Endothelial cell of umbilical vein (primary cell): ENCODE data around the gene ATXN2L. TPM values are rescaled to one million over a fixed set of nuclear protein-coding genes. Genes with fewer than 3 reads are reported as not detected.

Experiments
- BruUV-seq: library from RNA; stranded (reverse); fragments of 400-500 nt; replicated peaks from 2 replicates; lab custom pipeline; 2021; lab: Mats Ljungman, UMichigan
- CTCF ChIA-PET: fragments of 300-600, 350-600 bp; sonication (Branson Sonifier 250); formaldehyde crosslinking; loops from one replicate; lab custom pipeline; 2021; ENCODE audit warnings: antibody characterized with exemption, inconsistent platforms; lab: Charles Lee
- POLR2A ChIA-PET: fragments of 300-600, 350-600 bp; sonication (Branson Sonifier 250); formaldehyde crosslinking; loops from one replicate; lab custom pipeline; 2021; ENCODE audit warnings: antibody characterized with exemption, inconsistent platforms; lab: Charles Lee
- DNase-seq: peaks from one replicate; pipeline ENCODE4 v3.0.0-alpha.2; 2011; ENCODE audit warnings: low read depth, low spot score
- FAIRE-seq: peaks from 2 replicates; lab custom pipeline; 2011; peaks lifted over from hg19 to GRCh38; lab: Jason Lieb, UNC
- H2AFZ ChIP-seq: 2 replicates; pipeline ENCODE4 v1.6.0; 2012; ENCODE audit warnings: low read depth, low read length, control low read depth, inconsistent platforms
- H3K27ac ChIP-seq: 2 replicates; pipeline ENCODE4 v1.5.1; 2011; ENCODE audit warnings: low read depth, mild to moderate bottlenecking, control low read depth, low read length, moderate library complexity; ENCODE audit not compliant: insufficient read depth
- H3K27me3 ChIP-seq, 2 experiments: 2 replicates each; pipeline versions ENCODE4 v1.6.0 to v1.6.1; 2011; ENCODE audit warnings: low read length in 2 of 2, mixed read lengths in 1 of 2; ENCODE audit not compliant: control insufficient read depth in 2 of 2, insufficient read depth in 2 of 2
- H3K36me3 ChIP-seq, 2 experiments: 2 replicates in 1 of 2; 3 replicates in 1 of 2; pipeline ENCODE4 v1.5.1; 2011; ENCODE audit warnings: low read length in 2 of 2, mild to moderate bottlenecking in 1 of 2, moderate library complexity in 1 of 2; ENCODE audit not compliant: control insufficient read depth in 2 of 2, insufficient read depth in 2 of 2; ENCODE audit errors: extremely low read depth in 1 of 2
- H3K4me1 ChIP-seq: 3 replicates; pipeline ENCODE4 v1.5.1; 2011; ENCODE audit warnings: mild to moderate bottlenecking, low read length; ENCODE audit not compliant: control insufficient read depth, insufficient read depth; ENCODE audit errors: extremely low read depth
- H3K4me2 ChIP-seq: 2 replicates; pipeline ENCODE4 v1.6.1; 2011; ENCODE audit warnings: low read length, control low read depth, mixed read lengths; ENCODE audit not compliant: insufficient read depth
- H3K4me3 ChIP-seq, 3 experiments: fragments of 200-600 bp in 1 of 3; sonication (generic), shearing (Covaris generic) in 1 of 3; replicated peaks in 1 of 3; 2 replicates each; pipeline ENCODE4 v1.5.1; 2011 to 2016; ENCODE audit warnings: control low read depth in 3 of 3, low read length in 3 of 3, mild to moderate bottlenecking in 2 of 3, inconsistent platforms in 1 of 3, low read depth in 1 of 3, moderate library complexity in 1 of 3; ENCODE audit not compliant: insufficient read depth in 1 of 3
- H3K79me2 ChIP-seq: 2 replicates; pipeline ENCODE4 v1.6.0; 2012; ENCODE audit warnings: low read length, inconsistent platforms; ENCODE audit not compliant: control insufficient read depth, insufficient read depth
- H3K9ac ChIP-seq: replicated peaks from 2 replicates; pipeline ENCODE3; 2011; ENCODE audit warnings: low read length, control low read depth; ENCODE audit not compliant: insufficient read depth; ENCODE audit errors: extremely low read depth
- H3K9me1 ChIP-seq: replicated peaks from 3 replicates; pipeline ENCODE4 v1.6.0; 2011; ENCODE audit warnings: mild to moderate bottlenecking, low read length; ENCODE audit not compliant: control insufficient read depth, insufficient read depth; ENCODE audit errors: extremely low read depth
- H3K9me3 ChIP-seq: replicated peaks from 2 replicates; pipeline ENCODE4 v1.5.1; 2012; ENCODE audit warnings: low read length, inconsistent platforms; ENCODE audit not compliant: control insufficient read depth, insufficient read depth
- H4K20me1 ChIP-seq: replicated peaks from 2 replicates; pipeline ENCODE3; 2011; ENCODE audit warnings: mild to moderate bottlenecking, low read length; ENCODE audit not compliant: control insufficient read depth, insufficient read depth; ENCODE audit errors: extremely low read depth
- EZH2 ChIP-seq: IDR thresholded peaks from 2 replicates; pipeline ENCODE4 v1.6.1; 2012; ENCODE audit warnings: borderline replicate concordance, low read depth, mild to moderate bottlenecking, moderate library complexity, low read length, inconsistent platforms; ENCODE audit not compliant: severe bottlenecking
- FOS ChIP-seq: IDR thresholded peaks from 2 replicates; pipeline ENCODE4 v1.6.1; 2011; ENCODE audit warnings: mild to moderate bottlenecking, low read length, moderate library complexity, borderline replicate concordance; ENCODE audit not compliant: insufficient read depth
- GATA2 ChIP-seq: IDR thresholded peaks from 2 replicates; pipeline ENCODE4 v1.7.0; 2011; ENCODE audit warnings: low read depth, mild to moderate bottlenecking, moderate library complexity, mixed read lengths, low read length; ENCODE audit not compliant: insufficient read length, insufficient read depth
- JUN ChIP-seq: IDR thresholded peaks from 2 replicates; pipeline ENCODE4 v1.6.1; 2011; ENCODE audit warnings: borderline replicate concordance, low read depth; ENCODE audit not compliant: insufficient read length, insufficient read depth
- MAX ChIP-seq: IDR thresholded peaks from 2 replicates; pipeline ENCODE4 v1.6.1; 2011; ENCODE audit not compliant: insufficient read depth, insufficient read length
- MYC ChIP-seq: IDR thresholded peaks from one replicate; pipeline ENCODE4 v1.6.1; 2011; ENCODE audit warnings: mild to moderate bottlenecking, low read depth, low read length
- POLR2A ChIP-seq: IDR thresholded peaks from 2 replicates; pipeline ENCODE4 v1.6.1; 2012; ENCODE audit warnings: low read depth, mild to moderate bottlenecking, control low read depth, low read length
- POLR2AphosphoS5 ChIP-seq: IDR thresholded peaks from 2 replicates; pipeline ENCODE4 v1.6.1; 2012; ENCODE audit warnings: low read depth, mild to moderate bottlenecking, control low read depth, low read length, moderate library complexity; ENCODE audit not compliant: insufficient read depth
- dilution Hi-C: fragments of 300-500 bp; cut with MboI; formaldehyde crosslinking; loops from one replicate; pipeline ENCODE4 v1.15.0; 2019; ENCODE audit warnings: low sequenced_read_pairs; ENCODE audit not compliant: extremely low pct_ligation_motif_present
- intact Hi-C: fragments of 100-400 bp; cut with micrococcal nuclease; formaldehyde crosslinking; loops from one replicate; pipeline ENCODE4 v1.10.0; 2022
- polyA plus RNA-seq, 4 experiments: library from polyadenylated mRNA; depleted of rRNA in 3 of 4; stranded (reverse) in 3 of 4; unstranded in 1 of 4; fragments of >200 nt; gene quantifications; 2 replicates each; pipeline versions ENCODE4 v1.2.1 to v1.2.3, GENCODE V29; 2011 to 2012; ENCODE audit warnings: missing spikeins in 1 of 4
- total RNA-seq: library from RNA; stranded (reverse); gene quantifications from 2 replicates; pipeline ENCODE4 v1.2.3, GENCODE V29; 2021
- TF ChIP-seq, protein P1 (sequence below), 2 donors: IDR thresholded peaks; 1 replicate in 1 of 2; 2 replicates in 1 of 2; pipeline ENCODE4 v1.5.1; 2011; ENCODE audit warnings: low read length in 2 of 2, mild to moderate bottlenecking in 2 of 2, moderate library complexity in 2 of 2, control low read depth in 1 of 2, inconsistent platforms in 1 of 2, low read depth in 1 of 2; ENCODE audit not compliant: insufficient read depth in 1 of 2; ENCODE audit errors: extremely low read depth in 1 of 2

ATXN2L gene
- total and polyA plus RNA-seq, 2 donors (not counting 3 experiments of a cell fraction or from before 2014, with no cell fraction given), result 59.0 to 208 TPM

DNA sequence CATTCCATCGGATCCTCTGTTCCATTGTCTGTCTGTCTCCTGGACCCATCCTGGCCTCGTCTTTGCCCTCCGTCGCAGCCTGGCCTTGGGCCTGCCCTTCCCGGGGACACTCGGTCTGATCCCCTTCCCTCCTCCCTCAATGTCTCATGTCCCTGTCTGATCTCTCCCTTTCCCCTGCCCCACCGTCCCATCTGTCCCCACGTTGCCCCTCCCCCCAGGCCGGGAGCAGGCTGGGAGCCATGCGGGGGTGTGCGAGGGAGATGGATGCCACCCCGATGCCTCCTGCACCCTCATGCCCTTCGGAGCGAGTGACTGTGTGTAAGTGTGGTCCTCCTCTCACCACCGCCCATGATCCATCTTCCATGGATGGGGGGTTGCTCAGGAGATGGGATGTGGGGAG is 50.2 kb downstream of the ATXN2L start:
- no TSS peak for BruUV-seq
- DNase-seq, result no peak
- no peak for FAIRE-seq
- no peaks in the 10 kb centered on the region for H3K4me1 ChIP-seq
- intact Hi-C loops (loop anchor here (1.0 kb wide), 1 partner anchor 72 kb away; no protein-coding TSS in a partner anchor), dilution Hi-C loops (no loop called here)
- no peak overlapping the region for H2AFZ ChIP-seq
- H3K4me3 ChIP-seq, result no peak overlapping the region
- no peak for TF ChIP-seq FOS
- no peak for TF ChIP-seq MYC
- TF ChIP-seq POLR2A, result no peak
- TF ChIP-seq, protein P1, sequence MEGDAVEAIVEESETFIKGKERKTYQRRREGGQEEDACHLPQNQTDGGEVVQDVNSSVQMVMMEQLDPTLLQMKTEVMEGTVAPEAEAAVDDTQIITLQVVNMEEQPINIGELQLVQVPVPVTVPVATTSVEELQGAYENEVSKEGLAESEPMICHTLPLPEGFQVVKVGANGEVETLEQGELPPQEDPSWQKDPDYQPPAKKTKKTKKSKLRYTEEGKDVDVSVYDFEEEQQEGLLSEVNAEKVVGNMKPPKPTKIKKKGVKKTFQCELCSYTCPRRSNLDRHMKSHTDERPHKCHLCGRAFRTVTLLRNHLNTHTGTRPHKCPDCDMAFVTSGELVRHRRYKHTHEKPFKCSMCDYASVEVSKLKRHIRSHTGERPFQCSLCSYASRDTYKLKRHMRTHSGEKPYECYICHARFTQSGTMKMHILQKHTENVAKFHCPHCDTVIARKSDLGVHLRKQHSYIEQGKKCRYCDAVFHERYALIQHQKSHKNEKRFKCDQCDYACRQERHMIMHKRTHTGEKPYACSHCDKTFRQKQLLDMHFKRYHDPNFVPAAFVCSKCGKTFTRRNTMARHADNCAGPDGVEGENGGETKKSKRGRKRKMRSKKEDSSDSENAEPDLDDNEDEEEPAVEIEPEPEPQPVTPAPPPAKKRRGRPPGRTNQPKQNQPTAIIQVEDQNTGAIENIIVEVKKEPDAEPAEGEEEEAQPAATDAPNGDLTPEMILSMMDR (IDR thresholded peaks at IDR 0.05; ENCODE audit: extremely low read depth in 1 of 2, insufficient read depth in 1 of 2, low read depth in 1 of 2, low read length in 2 of 2), result no peak
- no peak for TF ChIP-seq POLR2AphosphoS5
- no peak for TF ChIP-seq EZH2
- no peak for TF ChIP-seq JUN
- TF ChIP-seq GATA2, result no peak
- no peak for TF ChIP-seq MAX
- H3K36me3 ChIP-seq, result peaks cover 10 to 41% of the 10 kb centered on the region in 2 experiments
- no peaks in the 10 kb centered on the region for H3K27me3 ChIP-seq
- H3K9me3 ChIP-seq, result no peaks in the 10 kb centered on the region
- ChIA-PET CTCF (interaction anchor here (1.2 to 5.3 kb wide), 3 partner anchors 9 to 71 kb away, joined by 5 to 55 read pairs (median 12); partner anchors contain the start of gene SH2B1), POLR2A (no interaction called here)
- no peak overlapping the region for H3K27ac ChIP-seq
- no peaks in the 10 kb centered on the region for H3K79me2 ChIP-seq
- no peak overlapping the region for H3K9ac ChIP-seq
- H4K20me1 ChIP-seq, result no peaks in the 10 kb centered on the region
- H3K9me1 ChIP-seq, result no peaks in the 10 kb centered on the region
- H3K4me2 ChIP-seq, result no peak overlapping the region
